Neural cell (in vitro differentiated cells): ENCODE measurements around the gene ZBED4. TPM values are rescaled to one million over a fixed set of nuclear protein-coding genes. Genes with fewer than 3 reads are reported as not detected.

Source experiments
- H2AFZ ChIP-seq: fragments of 200-600, 300-800 bp; sonication (generic), shearing (Covaris generic); 2 replicates; pipeline ENCODE4 v1.6.0; 2014; ENCODE audit warnings: low read depth, mild to moderate bottlenecking, antibody characterized with exemption, low read length, moderate library complexity
- H3F3A ChIP-seq: fragments of 200-600 bp; shearing (Covaris generic); 2 replicates; pipeline ENCODE4 v1.6.1; 2016; ENCODE audit warnings: mild to moderate bottlenecking, moderate library complexity, mixed read lengths, antibody characterized with exemption, low read length; ENCODE audit not compliant: insufficient read depth, poor library complexity, severe bottlenecking
- H3K27ac ChIP-seq: fragments of 200-600, 300-800 bp; sonication (generic), shearing (Covaris generic); 2 replicates; pipeline ENCODE4 v1.5.1; 2014; ENCODE audit warnings: mild to moderate bottlenecking, low read length, moderate library complexity
- H3K27me3 ChIP-seq: fragments of 300-800, 200-600 bp; sonication (generic), shearing (Covaris generic); 2 replicates; pipeline ENCODE4 v1.6.0; 2014; ENCODE audit warnings: mild to moderate bottlenecking, low read depth, low read length, moderate library complexity; ENCODE audit not compliant: insufficient read depth
- H3K36me3 ChIP-seq: fragments of 300-800, 200-600 bp; sonication (generic), shearing (Covaris generic); 2 replicates; pipeline ENCODE4 v1.5.1; 2014; ENCODE audit warnings: mild to moderate bottlenecking, antibody characterized with exemption, low read length, moderate library complexity; ENCODE audit not compliant: insufficient read depth
- H3K4me2 ChIP-seq: fragments of 300-800, 200-600 bp; sonication (generic), shearing (Covaris generic); 2 replicates; pipeline ENCODE4 v1.6.0; 2014; ENCODE audit warnings: mild to moderate bottlenecking, low read length
- H3K4me3 ChIP-seq: fragments of 300-800, 200-600 bp; sonication (generic), shearing (Covaris generic); 2 replicates; pipeline ENCODE4 v1.5.1; 2014; ENCODE audit warnings: mild to moderate bottlenecking, low read length, moderate library complexity
- H3K79me2 ChIP-seq: fragments of 200-600 bp; shearing (Covaris generic); replicated peaks from 2 replicates; pipeline ENCODE4 v1.6.0; 2014; ENCODE audit warnings: mild to moderate bottlenecking, low read length, moderate library complexity; ENCODE audit not compliant: insufficient read depth
- H3K9ac ChIP-seq: fragments of 300-800, 200-600 bp; sonication (generic), shearing (Covaris generic); 2 replicates; pipeline ENCODE4 v1.6.1; 2016; ENCODE audit warnings: mild to moderate bottlenecking, low read length, mixed read lengths
- H3K9me2 ChIP-seq: fragments of 200-600 bp; shearing (Covaris generic); 2 replicates; pipeline ENCODE4 v1.6.1; 2016; ENCODE audit warnings: mild to moderate bottlenecking, low read length, mixed read lengths; ENCODE audit not compliant: insufficient read depth
- H3K9me3 ChIP-seq: fragments of 200-600, 300-800 bp; sonication (generic), shearing (Covaris generic); 2 replicates; pipeline ENCODE4 v1.6.1; 2016; ENCODE audit warnings: mild to moderate bottlenecking, mixed run types, low read length, moderate library complexity, mixed read lengths
- H4K20me1 ChIP-seq: fragments of 200-600 bp; shearing (Covaris generic); 2 replicates; pipeline ENCODE4 v1.6.1; 2016; ENCODE audit warnings: mild to moderate bottlenecking, mixed run types; ENCODE audit not compliant: insufficient read depth
- CTCF ChIP-seq: fragments of 450-650 bp; IDR thresholded peaks from 2 replicates; pipeline ENCODE4 v1.5.1; 2014; ENCODE audit warnings: antibody characterized with exemption, mild to moderate bottlenecking, moderate library complexity; ENCODE audit not compliant: poor library complexity, severe bottlenecking
- EP300 ChIP-seq: fragments of 450-650 bp; conservative IDR thresholded peaks from 2 replicates; pipeline ENCODE4 v1.6.1; 2014; ENCODE audit warnings: antibody characterized with exemption, mild to moderate bottlenecking, moderate library complexity; ENCODE audit not compliant: poor library complexity, severe bottlenecking
- EZH2 ChIP-seq: fragments of 200-600, 300-800 bp; shearing (Covaris generic), sonication (generic); IDR thresholded peaks from 2 replicates; pipeline ENCODE4 v1.6.1; 2014; ENCODE audit warnings: antibody characterized with exemption, low read length, borderline replicate concordance, mild to moderate bottlenecking; ENCODE audit not compliant: insufficient read depth, poor library complexity, severe bottlenecking
- MXI1 ChIP-seq: fragments of 450-650 bp; conservative IDR thresholded peaks from 2 replicates; pipeline ENCODE4 v1.6.1; 2014; ENCODE audit warnings: antibody characterized with exemption, mild to moderate bottlenecking; ENCODE audit not compliant: poor library complexity, severe bottlenecking
- POLR2AphosphoS5 ChIP-seq: IDR thresholded peaks from 2 replicates; pipeline ENCODE4 v1.6.1; 2012
- RAD21 ChIP-seq: fragments of 450-650 bp; conservative IDR thresholded peaks from 2 replicates; pipeline ENCODE4 v1.6.1; 2014; ENCODE audit warnings: antibody characterized with exemption, mild to moderate bottlenecking, moderate library complexity
- REST ChIP-seq: IDR thresholded peaks from 2 replicates; pipeline ENCODE4 v1.6.1; 2012; ENCODE audit warnings: borderline replicate concordance
- SMC3 ChIP-seq: fragments of 450-650 bp; conservative IDR thresholded peaks from 2 replicates; pipeline ENCODE4 v1.6.1; 2014; ENCODE audit warnings: antibody characterized with exemption, mild to moderate bottlenecking, moderate library complexity; ENCODE audit not compliant: poor library complexity
- TAF1 ChIP-seq: IDR thresholded peaks from 2 replicates; pipeline ENCODE4 v1.6.1; 2012; ENCODE audit warnings: low read depth
- polyA plus RNA-seq: library from polyadenylated mRNA; depleted of rRNA; stranded (reverse); fragments of >200 nt; gene quantifications from 2 replicates; pipeline ENCODE4 v1.2.3, GENCODE V29; 2014

The ZBED4 gene
- polyA plus RNA-seq, 1 donor from 2014 or later = 15.0 TPM

GRCh38 chr22:49838771-49839717, 14.6 kb upstream of the ZBED4 start:
- no peak overlapping the region for H3K4me2 ChIP-seq

More at GRCh38 chr22:49838771-49839717, 14.6 kb upstream of the ZBED4 start:
- Histone ChIP-seq H3K9me2 (no peaks in the 10 kb centered on the region), H3F3A (no peaks in the 10 kb centered on the region), H3K27ac (no peak overlapping the region), H3K9ac (no peak overlapping the region), H3K79me2 (no peaks in the 10 kb centered on the region), H3K27me3 (no peaks in the 10 kb centered on the region), H3K4me3 (no peak overlapping the region), H3K36me3 (no peaks in the 10 kb centered on the region), H4K20me1 (no peaks in the 10 kb centered on the region), H2AFZ (no peak overlapping the region), H3K9me3 (no peaks in the 10 kb centered on the region)
- TF ChIP-seq REST (no peak), TAF1 (no peak), SMC3 (no peak), POLR2AphosphoS5 (no peak), EP300 (no peak), EZH2 (no peak), MXI1 (no peak), CTCF (no peak), RAD21 (no peak)
